H9 (cell line): ENCODE results near the gene ST7L. TPM values are rescaled to one million over a fixed set of nuclear protein-coding genes. Genes with fewer than 3 reads are reported as not detected.

ENCODE experiments used
- DNase-seq: peaks from one replicate; pipeline ENCODE4 v3.0.0-alpha.2; 2017
- H2AFZ ChIP-seq: one replicate; pipeline ENCODE4 v1.6.1; 2013; ENCODE audit warnings: mild to moderate bottlenecking, low read length, control low read depth, moderate library complexity
- H2AK5ac ChIP-seq: 2 replicates; pipeline ENCODE4 v1.6.1; 2013; ENCODE audit warnings: low read length, control low read depth, mixed read lengths; ENCODE audit not compliant: insufficient read length
- H2BK120ac ChIP-seq: one replicate; pipeline ENCODE4 v1.6.1; 2013; ENCODE audit warnings: low read depth, mild to moderate bottlenecking, low read length, control low read depth, inconsistent platforms; ENCODE audit not compliant: poor library complexity, severe bottlenecking
- H2BK12ac ChIP-seq: 2 replicates; pipeline ENCODE4 v1.6.1; 2013; ENCODE audit warnings: low read length, control low read depth, mixed read lengths, low read depth; ENCODE audit not compliant: insufficient read length
- H2BK15ac ChIP-seq: 2 replicates; pipeline ENCODE4 v1.6.1; 2013; ENCODE audit warnings: low read depth, low read length, control low read depth
- H2BK20ac ChIP-seq: one replicate; pipeline ENCODE4 v1.6.1; 2013; ENCODE audit warnings: low read depth, mild to moderate bottlenecking, low read length, control low read depth, inconsistent platforms; ENCODE audit not compliant: poor library complexity, severe bottlenecking
- H2BK5ac ChIP-seq: 2 replicates; pipeline ENCODE4 v1.6.1; 2013; ENCODE audit warnings: low read length, control low read depth, mixed read lengths; ENCODE audit not compliant: insufficient read length
- H3K14ac ChIP-seq: 2 replicates; pipeline ENCODE4 v1.6.1; 2013; ENCODE audit warnings: low read length, control low read depth; ENCODE audit not compliant: insufficient read depth
- H3K18ac ChIP-seq: 2 replicates; pipeline ENCODE4 v1.6.1; 2013; ENCODE audit warnings: low read depth, mild to moderate bottlenecking, mixed read lengths, low read length, control low read depth; ENCODE audit not compliant: insufficient read length
- H3K23ac ChIP-seq: 2 replicates; pipeline ENCODE4 v1.6.1; 2013; ENCODE audit warnings: low read length, control low read depth, mixed read lengths, low read depth; ENCODE audit not compliant: insufficient read length
- H3K23me2 ChIP-seq: 2 replicates; pipeline ENCODE4 v1.6.1; 2013; ENCODE audit warnings: low read depth, mild to moderate bottlenecking, mixed read lengths, low read length, control low read depth; ENCODE audit not compliant: insufficient read length, poor library complexity, severe bottlenecking
- H3K27ac ChIP-seq: 2 replicates; pipeline ENCODE4 v1.5.1; 2013; ENCODE audit warnings: low read length, control low read depth, mixed read lengths, low read depth; ENCODE audit not compliant: insufficient read length
- H3K27me3 ChIP-seq: 2 replicates; pipeline ENCODE4 v1.6.1; 2013; ENCODE audit warnings: low read length, control low read depth, inconsistent platforms; ENCODE audit not compliant: insufficient read depth
- H3K4ac ChIP-seq: 2 replicates; pipeline ENCODE4 v1.6.1; 2013; ENCODE audit warnings: low read depth, mild to moderate bottlenecking, control low read depth, inconsistent platforms, low read length, moderate library complexity
- H3K4me1 ChIP-seq: 2 replicates; pipeline ENCODE4 v1.6.1; 2013; ENCODE audit warnings: low read length, control low read depth, inconsistent platforms; ENCODE audit not compliant: insufficient read depth
- H3K4me2 ChIP-seq: 2 replicates; pipeline ENCODE4 v1.6.1; 2013; ENCODE audit warnings: low read length, control low read depth, mixed read lengths; ENCODE audit not compliant: insufficient read length, insufficient read depth
- H3K56ac ChIP-seq: 2 replicates; pipeline ENCODE4 v1.6.1; 2013; ENCODE audit warnings: low read depth, mild to moderate bottlenecking, mixed read lengths, low read length, control low read depth; ENCODE audit not compliant: insufficient read length
- H3K79me1 ChIP-seq: 2 replicates; pipeline ENCODE4 v1.6.1; 2013; ENCODE audit warnings: low read depth, mild to moderate bottlenecking, moderate library complexity, low read length, control low read depth, inconsistent platforms; ENCODE audit not compliant: insufficient read depth, poor library complexity, severe bottlenecking
- H3K79me2 ChIP-seq: 2 replicates; pipeline ENCODE4 v1.6.1; 2013; ENCODE audit warnings: low read length, control low read depth, inconsistent platforms; ENCODE audit not compliant: insufficient read depth
- H3K9ac ChIP-seq: 2 replicates; pipeline ENCODE4 v1.6.1; 2013; ENCODE audit warnings: low read length, control low read depth, mixed read lengths; ENCODE audit not compliant: insufficient read length; ENCODE audit errors: extremely low read depth
- H3K9me3 ChIP-seq: one replicate; pipeline ENCODE4 v1.6.1; 2013; ENCODE audit warnings: low read depth, low read length, inconsistent platforms; ENCODE audit not compliant: control insufficient read depth
- H3T11ph ChIP-seq: one replicate; pipeline ENCODE4 v1.6.1; 2013; ENCODE audit warnings: mild to moderate bottlenecking, low read length, control low read depth, inconsistent platforms
- H4K20me1 ChIP-seq: one replicate; pipeline ENCODE4 v1.6.1; 2013; ENCODE audit not compliant: control insufficient read depth, insufficient read length, insufficient read depth
- H4K5ac ChIP-seq: 2 replicates; pipeline ENCODE4 v1.6.1; 2013; ENCODE audit warnings: low read depth, mild to moderate bottlenecking, mixed read lengths, low read length, control low read depth; ENCODE audit not compliant: insufficient read length
- H4K8ac ChIP-seq: replicated peaks from 2 replicates; pipeline ENCODE4 v1.6.1; 2013; ENCODE audit warnings: low read length, control low read depth, mixed read lengths, low read depth; ENCODE audit not compliant: insufficient read length
- H4K91ac ChIP-seq: 2 replicates; pipeline ENCODE4 v1.6.1; 2013; ENCODE audit warnings: low read depth, mild to moderate bottlenecking, moderate library complexity, mixed read lengths, low read length, control low read depth; ENCODE audit not compliant: insufficient read length
- H3K27ac Mint-ChIP-seq, 3 experiments: 2 replicates in 2 of 3; 3 replicates in 1 of 3; pipeline ENCODE4 v1.8.0; 2020 to 2021; ENCODE audit warnings: mixed read lengths in 3 of 3, mild to moderate bottlenecking in 1 of 3, moderate library complexity in 1 of 3
- H3K27me3 Mint-ChIP-seq: 2 replicates; pipeline ENCODE4 v1.8.0; 2021; ENCODE audit warnings: low read depth, mild to moderate bottlenecking, moderate library complexity, mixed read lengths
- H3K36me3 Mint-ChIP-seq, 3 experiments: 2 replicates in 2 of 3; 3 replicates in 1 of 3; pipeline ENCODE4 v1.8.0; 2020 to 2021; ENCODE audit warnings: low read depth in 3 of 3, mixed read lengths in 3 of 3; ENCODE audit not compliant: insufficient read depth in 1 of 3
- H3K4me1 Mint-ChIP-seq, 2 experiments: 2 replicates each; pipeline ENCODE4 v1.8.0; 2020; ENCODE audit warnings: mixed read lengths in 2 of 2
- H3K4me3 Mint-ChIP-seq, 2 experiments: 2 replicates in 1 of 2; 3 replicates in 1 of 2; pipeline ENCODE4 v1.8.0; 2020 to 2021; ENCODE audit warnings: mild to moderate bottlenecking in 2 of 2, mixed read lengths in 2 of 2, moderate library complexity in 1 of 2
- H3K9me3 Mint-ChIP-seq, 2 experiments: 2 replicates in 1 of 2; 3 replicates in 1 of 2; pipeline ENCODE4 v1.8.0; 2020; ENCODE audit warnings: mild to moderate bottlenecking in 2 of 2, mixed read lengths in 2 of 2, moderate library complexity in 1 of 2
- WGBS: extraction: QIAGEN DNeasy Blood & Tissue Kit; methylation state at CpG from one replicate; pipeline ENCODE4 v1.1.7; 2013; ENCODE audit warnings: missing lambda C conversion rate, low lambda C conversion rate, mixed read lengths; ENCODE audit not compliant: insufficient read length; ENCODE audit errors: extremely low coverage; 5-methylcytosine and 5-hydroxymethylcytosine counted together
- total RNA-seq: library from RNA; stranded (reverse); gene quantifications from 2 replicates; pipeline ENCODE4 v1.2.1, GENCODE V29; 2021
- TF ChIP-seq, protein P1 (sequence below): fragments of 200-600 bp; sonication (generic); conservative IDR thresholded peaks from 3 replicates; pipeline ENCODE4 v1.8.0; 2021; ENCODE audit warnings: antibody characterized with exemption, mild to moderate bottlenecking

Gene ST7L
- total RNA-seq, 1 experiment from 2014 or later: 16.0 TPM

DNA sequence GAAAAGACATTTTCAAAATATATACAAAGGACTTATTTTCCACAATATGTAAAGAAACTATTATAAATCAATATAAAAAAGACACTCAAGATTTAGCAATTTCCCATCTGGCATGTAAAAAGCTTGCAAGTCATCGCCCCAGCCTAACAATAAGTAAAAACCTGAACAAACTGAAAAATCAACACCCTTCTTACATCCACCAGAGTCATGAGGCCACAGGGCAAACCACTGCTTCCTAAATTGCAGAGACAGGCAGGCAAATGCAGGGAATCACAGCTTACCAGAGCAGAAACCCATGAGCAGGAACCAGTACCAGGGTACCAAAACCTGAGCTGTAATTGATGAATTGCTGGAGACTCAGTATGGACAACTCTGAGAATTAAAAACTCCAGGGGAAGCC lies 126.9 kb downstream of the ST7L start:
- Histone ChIP-seq H3K14ac (no peak overlapping the region), H3K4me2 (no peak overlapping the region), H3K79me1 (no peaks in the 10 kb centered on the region), H2BK5ac (no peak overlapping the region), H3K18ac (no peak overlapping the region), H3K79me2 (no peaks in the 10 kb centered on the region), H3K9ac (no peak overlapping the region), H4K5ac (no peak overlapping the region), H3K9me3 (no peaks in the 10 kb centered on the region), H4K20me1 (no peaks in the 10 kb centered on the region), H3K56ac (no peak overlapping the region), H2BK12ac (no peak overlapping the region), H3K27ac (no peak overlapping the region), H4K8ac (no peak overlapping the region), H2BK15ac (no peak overlapping the region), H3K4ac (no peak overlapping the region), H2AFZ (no peak overlapping the region), H3K4me1 (no peaks in the 10 kb centered on the region), H3T11ph (no peak overlapping the region), H2BK20ac (no peak overlapping the region), H4K91ac (no peak overlapping the region), H2BK120ac (no peak overlapping the region), H3K27me3 (peaks cover 3% of the 10 kb centered on the region; the same call in 1 of the 2 replicates), H3K23ac (no peak overlapping the region), H2AK5ac (no peak overlapping the region), H3K23me2 (no peaks in the 10 kb centered on the region)
- no peak overlapping the region for H3K4me3 Mint-ChIP-seq
- DNase-seq: no peak
- H3K27me3 Mint-ChIP-seq: peaks cover 42% of the 10 kb centered on the region
- no peaks in the 10 kb centered on the region for H3K36me3 Mint-ChIP-seq
- peaks cover 0 to 3% of the 10 kb centered on the region in 2 experiments; a peak in 1 of 4 replicates for H3K4me1 Mint-ChIP-seq
- no CpG with 5 or more reads among the region's 1 CpG for WGBS
- TF ChIP-seq, protein P1, sequence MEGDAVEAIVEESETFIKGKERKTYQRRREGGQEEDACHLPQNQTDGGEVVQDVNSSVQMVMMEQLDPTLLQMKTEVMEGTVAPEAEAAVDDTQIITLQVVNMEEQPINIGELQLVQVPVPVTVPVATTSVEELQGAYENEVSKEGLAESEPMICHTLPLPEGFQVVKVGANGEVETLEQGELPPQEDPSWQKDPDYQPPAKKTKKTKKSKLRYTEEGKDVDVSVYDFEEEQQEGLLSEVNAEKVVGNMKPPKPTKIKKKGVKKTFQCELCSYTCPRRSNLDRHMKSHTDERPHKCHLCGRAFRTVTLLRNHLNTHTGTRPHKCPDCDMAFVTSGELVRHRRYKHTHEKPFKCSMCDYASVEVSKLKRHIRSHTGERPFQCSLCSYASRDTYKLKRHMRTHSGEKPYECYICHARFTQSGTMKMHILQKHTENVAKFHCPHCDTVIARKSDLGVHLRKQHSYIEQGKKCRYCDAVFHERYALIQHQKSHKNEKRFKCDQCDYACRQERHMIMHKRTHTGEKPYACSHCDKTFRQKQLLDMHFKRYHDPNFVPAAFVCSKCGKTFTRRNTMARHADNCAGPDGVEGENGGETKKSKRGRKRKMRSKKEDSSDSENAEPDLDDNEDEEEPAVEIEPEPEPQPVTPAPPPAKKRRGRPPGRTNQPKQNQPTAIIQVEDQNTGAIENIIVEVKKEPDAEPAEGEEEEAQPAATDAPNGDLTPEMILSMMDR: no peak
- no peak overlapping the region for H3K27ac Mint-ChIP-seq
- H3K9me3 Mint-ChIP-seq: no peaks in the 10 kb centered on the region
